Suppressor macrophage treated with lipopolysaccharide for 1 hour (primary cell): ENCODE measurements around the gene GPR17.

Source experiments
- DNase-seq, 3 donors: peaks; one replicate each; pipeline ENCODE4 v3.0.0-alpha.2; 2020 to 2022

Gene GPR17

DNA sequence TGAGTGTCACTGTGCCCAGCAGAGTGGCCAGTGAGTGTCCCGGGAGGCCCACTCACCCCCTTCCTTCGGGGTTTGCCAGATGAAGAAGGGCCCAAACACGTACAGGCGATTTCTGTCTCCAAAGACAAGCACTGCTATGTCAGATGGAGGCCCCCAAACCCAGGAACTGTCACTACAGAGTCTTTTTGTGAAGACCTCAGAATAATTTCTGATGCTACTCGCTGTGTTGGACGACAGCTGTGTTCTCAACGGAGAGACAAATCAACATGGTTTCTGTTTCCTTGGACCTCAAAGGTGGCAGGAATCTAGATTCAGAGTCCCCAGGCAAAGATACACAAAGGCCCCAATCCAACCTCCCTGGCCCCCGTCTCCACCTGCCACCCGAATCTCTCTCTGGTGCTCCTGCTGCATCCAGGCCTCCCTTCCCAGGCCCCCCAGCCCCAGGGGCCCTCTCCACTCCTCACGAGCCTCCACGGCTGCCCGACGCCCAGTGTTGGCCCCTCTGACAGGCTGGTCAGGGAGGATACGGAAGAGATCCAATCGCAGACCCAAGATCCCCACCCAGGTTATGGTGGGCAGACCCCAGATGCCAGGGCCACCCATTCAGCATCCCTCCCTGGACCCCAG lies 2.4 kb upstream of the GPR17 start:
- no peak for DNase-seq

- no peak for DNase-seq
Observed at GRCh38 chr2:127644066-127645025, 1.6 kb upstream of the GPR17 start.

GRCh38 chr2:127645026-127645394 lies 943 bp upstream of the GPR17 start:
- no peak for DNase-seq

DNA sequence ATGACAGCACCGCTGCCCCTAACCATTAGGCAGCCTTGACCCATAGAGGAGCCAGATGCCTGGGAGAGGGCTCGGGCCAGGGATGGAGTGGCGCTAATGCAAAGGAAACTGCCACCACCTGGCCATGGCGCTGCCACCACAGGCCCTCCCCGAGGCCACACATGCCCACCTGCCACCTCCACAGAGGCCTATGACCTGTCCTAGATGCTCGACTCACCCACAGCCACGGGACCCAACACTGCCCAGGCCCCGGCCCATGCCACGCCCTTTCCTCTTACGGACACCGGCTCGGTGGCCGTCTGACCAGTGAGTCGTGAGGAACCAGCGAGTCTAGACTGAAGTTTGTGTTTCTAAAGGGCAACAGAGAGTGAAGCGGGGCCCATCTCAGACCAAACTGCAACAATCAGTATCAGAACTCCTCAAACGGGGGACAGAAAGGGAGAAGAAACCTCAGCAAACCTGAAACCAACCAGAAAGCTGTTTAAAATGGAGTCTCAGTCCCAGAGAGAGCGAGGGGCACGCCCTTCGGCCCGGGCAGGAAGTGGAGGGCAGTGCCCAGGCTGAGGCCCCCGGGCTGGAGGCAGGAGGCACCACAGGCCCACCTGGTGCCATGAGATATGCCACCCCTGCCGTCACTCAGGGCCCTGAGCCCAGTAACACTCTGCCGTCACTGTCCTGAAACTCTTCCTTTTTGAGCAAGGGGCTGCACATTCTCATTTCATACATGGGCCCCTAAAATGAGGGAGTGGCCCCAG lies 711 bp downstream of the GPR17 start:
- peak in 1 of 3 donors; percentile 17 for DNase-seq

DNA sequence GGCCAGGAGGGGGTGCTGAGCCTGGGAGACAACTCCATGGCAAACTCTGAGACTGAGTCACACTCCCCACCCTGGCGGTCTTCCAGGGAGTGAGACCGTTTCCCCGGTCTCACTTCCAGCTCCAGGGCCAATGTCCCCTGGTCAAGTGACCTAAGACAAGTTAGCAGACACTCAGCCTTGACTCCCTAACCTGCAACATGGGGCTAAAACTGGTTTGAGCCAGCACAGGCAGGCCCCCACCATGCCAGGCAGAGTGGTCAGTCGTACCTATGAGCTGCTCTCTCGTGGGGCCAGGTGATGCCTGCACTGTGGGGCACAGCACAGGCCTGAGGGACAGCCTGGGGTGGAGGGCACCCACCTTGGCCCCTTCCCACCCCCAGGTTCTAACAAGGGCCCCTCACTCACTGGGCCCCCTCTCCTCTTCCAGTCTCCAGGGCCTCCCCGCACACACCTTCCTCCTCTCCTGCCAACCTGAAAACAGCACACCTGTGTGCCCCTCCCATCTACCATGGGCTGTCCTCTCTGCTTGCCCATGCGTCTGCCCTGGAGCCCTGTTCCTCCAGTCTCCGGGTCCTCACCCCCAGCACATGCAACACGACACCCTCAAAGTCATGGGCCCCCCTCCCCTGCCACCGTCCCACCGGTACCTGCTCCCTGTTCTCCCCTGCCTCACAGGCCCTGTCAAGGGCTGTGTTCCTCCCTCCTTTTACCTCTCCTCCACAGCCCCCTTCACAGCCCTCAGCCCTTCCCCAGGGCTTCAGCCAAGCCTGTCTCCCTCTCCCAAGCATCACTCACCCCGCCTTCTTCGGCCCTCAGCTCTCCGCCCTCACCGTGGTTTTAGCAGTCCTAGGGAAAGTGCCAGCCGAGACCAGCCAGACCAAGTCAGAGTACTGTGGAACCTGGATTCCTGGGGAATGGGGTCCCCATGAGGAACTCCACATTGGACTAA lies 1.6 kb downstream of the GPR17 start:
- DNase-seq: peak in 2 of 3 donors; percentile 12 to 61

DNA sequence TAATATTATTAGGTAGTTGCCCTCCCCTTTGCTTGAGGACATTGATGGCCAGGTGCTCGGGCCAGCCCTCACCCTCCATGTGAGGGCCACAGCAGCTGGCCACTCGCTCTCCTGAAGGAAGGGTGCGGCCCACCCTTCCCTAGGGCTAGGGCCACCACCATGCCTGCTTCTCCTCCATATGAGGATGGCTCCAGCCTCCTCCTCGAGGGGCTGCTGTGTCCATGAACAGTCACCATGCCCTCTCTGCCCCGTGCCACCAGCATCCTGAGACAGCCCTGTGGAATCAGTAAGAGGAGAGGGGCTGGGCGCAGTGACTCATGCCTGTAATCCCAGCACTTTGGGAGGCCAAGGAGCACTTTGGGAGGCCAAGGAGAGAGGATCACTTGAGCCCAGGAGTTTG lies 2.4 kb downstream of the GPR17 start:
- no peak for DNase-seq

GRCh38 chr2:127649100-127649611 lies 3.2 kb downstream of the GPR17 start:
- no peak for DNase-seq

GRCh38 chr2:127649684-127650040 lies 3.7 kb downstream of the GPR17 start:
- peak; percentile 92 to 97 (median 95) for DNase-seq

DNA sequence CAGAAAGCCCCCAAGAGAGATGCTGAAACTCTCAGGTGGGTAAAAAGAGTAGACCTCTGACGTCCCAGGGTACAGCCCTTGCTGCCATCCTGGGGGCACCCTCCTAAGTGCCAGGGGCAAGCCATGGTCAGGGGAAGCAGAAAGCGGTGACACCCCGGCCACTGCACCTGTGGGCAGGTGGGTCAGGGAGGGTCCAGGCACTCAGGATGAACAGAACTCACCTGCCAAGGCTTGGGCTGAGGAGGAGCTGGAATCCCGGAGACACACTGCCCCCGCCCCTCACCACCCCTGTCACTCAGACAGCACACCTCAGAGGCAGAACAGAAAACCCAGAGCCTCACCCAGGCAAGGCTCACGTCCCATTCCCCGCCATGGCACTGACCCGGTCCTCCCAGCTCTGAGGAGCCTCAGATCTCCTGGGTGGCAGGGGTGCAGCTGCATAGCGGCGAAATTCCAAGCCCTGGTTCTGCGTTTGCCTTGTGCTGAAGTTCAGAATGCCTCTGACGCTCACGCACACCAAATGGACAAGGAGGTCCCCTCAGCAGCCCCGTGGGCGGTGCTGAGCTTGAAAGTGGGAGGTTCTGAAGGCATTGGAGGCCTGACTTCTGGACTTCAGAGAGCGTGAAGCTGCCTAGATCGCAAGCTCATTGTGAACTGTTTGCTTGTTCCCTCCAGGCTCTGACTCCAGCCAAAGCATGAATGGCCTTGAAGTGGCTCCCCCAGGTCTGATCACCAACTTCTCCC lies 4.3 kb downstream of the GPR17 start:
- DNase-seq: no peak

DNA sequence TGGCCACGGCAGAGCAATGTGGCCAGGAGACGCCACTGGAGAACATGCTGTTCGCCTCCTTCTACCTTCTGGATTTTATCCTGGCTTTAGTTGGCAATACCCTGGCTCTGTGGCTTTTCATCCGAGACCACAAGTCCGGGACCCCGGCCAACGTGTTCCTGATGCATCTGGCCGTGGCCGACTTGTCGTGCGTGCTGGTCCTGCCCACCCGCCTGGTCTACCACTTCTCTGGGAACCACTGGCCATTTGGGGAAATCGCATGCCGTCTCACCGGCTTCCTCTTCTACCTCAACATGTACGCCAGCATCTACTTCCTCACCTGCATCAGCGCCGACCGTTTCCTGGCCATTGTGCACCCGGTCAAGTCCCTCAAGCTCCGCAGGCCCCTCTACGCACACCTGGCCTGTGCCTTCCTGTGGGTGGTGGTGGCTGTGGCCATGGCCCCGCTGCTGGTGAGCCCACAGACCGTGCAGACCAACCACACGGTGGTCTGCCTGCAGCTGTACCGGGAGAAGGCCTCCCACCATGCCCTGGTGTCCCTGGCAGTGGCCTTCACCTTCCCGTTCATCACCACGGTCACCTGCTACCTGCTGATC lies 4.9 kb downstream of the GPR17 start:
- no peak for DNase-seq

- DNase-seq: no peak
Observed at GRCh38 chr2:127651381-127651809, 5.4 kb downstream of the GPR17 start.

GRCh38 chr2:127651971-127652550 lies 6.1 kb downstream of the GPR17 start:
- DNase-seq: no peak

- DNase-seq: no peak
Observed at GRCh38 chr2:127652786-127653357, 6.9 kb downstream of the GPR17 start.

DNA sequence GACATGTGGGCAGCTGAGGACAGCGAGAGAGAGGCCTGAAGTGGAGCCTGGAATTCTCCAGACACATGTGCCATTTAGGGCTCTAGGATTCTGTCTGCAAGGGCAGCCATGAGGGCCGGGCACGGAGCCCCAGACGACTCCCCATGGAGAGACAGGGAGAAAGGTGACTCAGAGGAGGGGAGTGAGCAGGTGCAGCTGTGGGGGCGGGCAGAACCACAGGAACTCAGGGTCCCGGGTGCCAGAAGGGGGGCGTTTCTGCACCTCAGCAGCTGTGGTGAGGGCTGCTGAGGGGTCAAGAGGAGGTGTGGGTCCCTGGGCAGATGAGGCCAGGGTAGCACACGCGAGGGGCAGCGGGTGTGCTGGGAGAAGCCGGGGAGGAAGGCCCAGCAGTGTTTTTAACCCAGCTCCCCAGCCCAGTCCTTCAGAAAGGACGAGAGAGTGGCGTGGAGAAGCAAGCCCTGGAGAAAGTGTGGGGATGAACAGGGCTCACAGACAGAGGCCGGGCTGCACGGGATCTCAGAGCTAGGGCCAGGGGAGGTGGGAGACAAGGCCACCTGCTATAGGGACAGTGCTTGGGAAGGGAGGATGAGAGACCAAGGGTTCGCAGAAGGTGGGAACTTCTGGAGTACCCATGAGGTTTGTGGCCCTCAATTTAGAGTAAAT lies 7.6 kb downstream of the GPR17 start:
- no peak for DNase-seq

DNA sequence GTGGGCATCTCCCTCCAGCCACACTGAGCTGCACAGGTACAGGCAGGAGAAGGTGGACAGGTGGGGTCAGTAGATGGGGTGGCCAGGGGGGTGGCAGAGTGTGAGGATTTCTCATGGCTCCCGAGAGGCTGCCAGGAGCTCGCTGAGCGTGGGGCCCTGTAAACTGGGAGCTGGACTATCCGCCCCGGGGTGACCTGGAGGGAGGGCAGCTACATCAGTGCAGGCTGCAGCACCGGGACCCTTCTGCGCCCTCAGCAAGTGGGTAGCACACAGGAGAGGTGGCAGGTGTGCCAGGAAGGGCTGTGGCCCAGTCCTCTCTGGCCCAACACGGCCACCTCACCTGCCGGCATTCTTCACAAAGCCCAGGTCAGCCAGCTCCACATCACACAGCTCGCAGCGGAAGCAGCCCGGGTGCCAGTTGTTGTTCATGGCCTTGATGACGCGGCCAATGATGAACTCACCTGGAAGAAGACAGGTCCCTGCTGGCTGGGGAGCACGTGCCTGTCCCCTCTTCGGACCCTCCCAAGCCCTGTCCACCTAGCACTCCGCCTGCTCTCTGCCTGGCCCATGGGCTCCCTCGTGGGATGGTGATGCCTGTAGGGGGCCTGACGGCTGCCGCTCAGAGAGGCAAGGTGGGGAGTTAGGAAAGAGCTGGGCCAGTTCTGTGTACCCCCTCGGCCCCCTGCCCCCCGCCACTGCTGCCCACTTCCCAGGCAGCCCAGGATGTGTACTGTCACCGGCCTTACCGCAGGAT lies 8.3 kb downstream of the GPR17 start:
- no peak for DNase-seq

DNA sequence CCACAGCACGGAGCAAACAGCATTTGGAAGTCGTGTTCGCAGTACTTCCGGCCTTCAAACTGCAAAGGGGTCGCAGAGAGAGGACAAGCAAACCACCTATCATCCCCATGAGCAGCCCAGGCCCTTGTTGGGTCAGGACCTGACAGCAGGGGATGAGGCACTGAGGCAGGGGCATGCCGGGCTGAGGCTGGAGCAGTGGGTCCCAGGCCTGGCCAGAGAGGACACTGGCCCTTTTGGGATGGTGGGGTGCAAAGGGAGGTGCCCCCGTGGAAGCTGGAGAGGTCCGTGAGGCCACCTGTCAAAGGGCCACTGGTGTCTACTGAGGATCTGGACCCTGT lies 8.9 kb downstream of the GPR17 start:
- no peak for DNase-seq

DNA sequence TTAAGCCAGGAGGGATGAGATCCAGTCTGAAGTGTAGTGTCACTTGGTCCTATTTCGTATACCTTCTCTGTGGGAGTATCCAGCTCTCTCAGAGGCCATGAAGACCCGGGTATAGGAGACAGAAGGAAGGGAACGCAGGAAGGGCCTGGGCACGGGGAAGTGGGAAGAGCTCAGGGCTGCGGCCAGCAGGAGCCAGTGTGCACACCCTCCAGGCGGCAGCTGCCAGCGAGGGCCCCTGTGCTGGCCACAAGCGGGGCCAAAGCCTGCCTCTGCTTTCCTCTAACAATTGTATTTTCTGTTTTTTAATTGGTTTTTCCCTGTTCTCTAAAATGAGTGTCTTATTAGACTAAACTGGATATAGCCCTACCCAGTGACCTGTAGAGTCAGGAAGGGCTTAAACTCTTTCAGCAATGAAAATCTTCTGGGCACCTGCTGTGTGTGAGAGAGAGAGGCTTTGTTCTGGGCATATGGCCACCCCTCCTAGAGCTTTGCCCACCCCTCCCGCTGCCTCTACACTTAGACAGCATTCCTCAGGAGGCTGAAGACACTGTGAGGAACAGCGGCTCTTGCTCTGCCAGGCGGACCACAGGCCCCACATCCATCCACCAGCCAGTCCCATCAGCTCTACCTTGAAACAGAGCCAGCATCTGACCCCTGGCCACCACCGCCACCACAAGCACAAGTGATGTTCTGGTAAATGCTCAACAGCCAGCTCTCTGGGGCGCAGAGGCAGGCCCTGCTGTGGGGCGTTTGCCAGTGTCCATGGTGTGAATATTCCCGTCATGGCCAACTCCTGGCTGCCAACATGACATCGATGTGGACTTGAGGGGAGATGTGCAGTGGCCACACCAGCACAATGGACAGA lies 9.5 kb downstream of the GPR17 start:
- no peak for DNase-seq
